A673 (cell line): ENCODE data around the gene SCAI. TPM values are rescaled to one million over a fixed set of nuclear protein-coding genes. Genes with fewer than 3 reads are reported as not detected.

Experiments used
- BruUV-seq: library from RNA; stranded (reverse); fragments of 400-500 nt; replicated peaks from 2 replicates; lab custom pipeline; 2021; lab: Mats Ljungman, UMichigan
- CTCF ChIA-PET: fragments of 300-600 bp; sonication (Branson Sonifier 250); formaldehyde crosslinking; loops from one replicate; lab custom pipeline; 2022; ENCODE audit warnings: antibody characterized with exemption; lab: Charles Lee
- POLR2A ChIA-PET: fragments of 300-600 bp; sonication (Branson Sonifier 250); formaldehyde crosslinking; loops from one replicate; lab custom pipeline; 2022; ENCODE audit warnings: antibody characterized with exemption; ENCODE audit not compliant: low non-redundant PET; lab: Charles Lee
- DNase-seq: peaks from one replicate; pipeline ENCODE4 v3.0.0-alpha.2; 2015; ENCODE audit warnings: low spot score
- H3K27ac ChIP-seq: fragments of 200-600 bp; sonication (generic); 2 replicates; pipeline ENCODE4 v1.5.1; 2016; ENCODE audit warnings: mixed run types, low read depth, mild to moderate bottlenecking, mixed read lengths, antibody characterized with exemption, low read length; ENCODE audit not compliant: poor library complexity, severe bottlenecking
- H3K27me3 ChIP-seq: fragments of 200-600 bp; sonication (generic); replicated peaks from 2 replicates; pipeline ENCODE4 v1.6.1; 2017; ENCODE audit warnings: mixed run types, low read depth, mild to moderate bottlenecking, mixed read lengths, antibody characterized with exemption, low read length; ENCODE audit not compliant: insufficient read depth, poor library complexity
- H3K36me3 ChIP-seq: fragments of 200-600 bp; sonication (generic); 2 replicates; pipeline ENCODE4 v1.6.1; 2016; ENCODE audit warnings: mixed run types, mild to moderate bottlenecking, mixed read lengths, antibody characterized with exemption, low read length; ENCODE audit not compliant: insufficient read depth, poor library complexity, severe bottlenecking
- H3K4me1 ChIP-seq: fragments of 200-600 bp; sonication (generic); 2 replicates; pipeline ENCODE4 v1.6.1; 2017; ENCODE audit warnings: mixed run types, mild to moderate bottlenecking, mixed read lengths, antibody characterized with exemption, low read length; ENCODE audit not compliant: insufficient read depth, poor library complexity, severe bottlenecking
- H3K4me3 ChIP-seq: fragments of 200-600 bp; sonication (generic); 2 replicates; pipeline ENCODE4 v1.5.1; 2016; ENCODE audit warnings: low read depth, mixed run types, mild to moderate bottlenecking, mixed read lengths, low read length; ENCODE audit not compliant: poor library complexity, severe bottlenecking
- H3K9me3 ChIP-seq: fragments of 200-600 bp; sonication (generic); 2 replicates; pipeline ENCODE4 v1.6.1; 2016; ENCODE audit warnings: mixed run types, low read depth, mild to moderate bottlenecking, mixed read lengths, antibody characterized with exemption, low read length; ENCODE audit not compliant: poor library complexity, severe bottlenecking
- EZH2 ChIP-seq: fragments of 200-600 bp; sonication (generic); IDR thresholded peaks from 2 replicates; pipeline ENCODE4 v1.6.1; 2017; ENCODE audit warnings: borderline replicate concordance, low read depth, mild to moderate bottlenecking, mixed read lengths, antibody characterized with exemption, low read length; ENCODE audit not compliant: poor library complexity, severe bottlenecking
- intact Hi-C: fragments of 100-400 bp; cut with micrococcal nuclease; formaldehyde crosslinking; loops from one replicate; pipeline ENCODE4 v1.10.0; 2022; ENCODE audit not compliant: unreplicated experiment
- total RNA-seq: library from RNA; stranded (reverse); gene quantifications from 2 replicates; pipeline ENCODE4 v1.2.3, GENCODE V29; 2021
- TF ChIP-seq, protein P1 (sequence below): fragments of 300-800, 200-600 bp; sonication (generic); conservative IDR thresholded peaks from 2 replicates; pipeline ENCODE4 v1.5.1; 2017; ENCODE audit warnings: low read depth, mild to moderate bottlenecking, antibody characterized with exemption, low read length, moderate library complexity, mixed read lengths

SCAI gene
- total RNA-seq, 1 experiment from 2014 or later: 14.1 TPM

DNA sequence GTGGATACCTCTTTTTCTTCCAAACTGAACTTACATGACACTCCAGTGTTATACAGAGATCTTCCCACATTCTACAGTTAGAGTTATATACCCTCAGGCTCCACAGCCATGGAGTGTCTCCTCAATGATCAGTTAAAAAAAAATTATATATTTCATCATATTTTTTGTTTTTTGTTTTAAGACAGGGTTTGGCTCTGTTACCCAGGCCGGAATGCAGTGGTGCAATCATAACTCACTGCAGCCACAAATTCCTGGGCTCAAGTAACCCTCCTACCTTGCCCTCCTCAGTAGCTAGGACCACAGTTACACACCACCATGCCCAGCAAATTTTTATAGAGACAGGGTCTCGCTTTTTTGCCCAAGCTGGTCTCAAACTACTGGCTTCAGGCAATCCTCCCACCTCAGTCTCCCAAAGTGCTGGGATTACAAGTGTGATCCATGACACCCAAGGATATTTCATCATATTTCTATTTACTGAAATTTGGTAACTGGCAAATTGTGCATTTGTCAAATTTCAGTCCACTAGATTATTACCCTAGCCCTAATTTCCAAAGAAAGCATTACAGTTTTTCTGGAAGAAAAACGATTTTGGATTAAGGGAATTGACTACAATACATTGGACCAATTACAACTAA lies 18.1 kb upstream of the SCAI start:
- H3K36me3 ChIP-seq: peaks cover 7% of the 10 kb centered on the region
- no peaks in the 10 kb centered on the region for H3K27me3 ChIP-seq
- no peak overlapping the region for H3K4me3 ChIP-seq
- DNase-seq: no peak
- ChIA-PET POLR2A (no interaction called here), CTCF (interaction anchor here (0.6 kb wide), 1 partner anchor 16 kb away, joined by 3 read pairs; no protein-coding TSS in a partner anchor)
- intact Hi-C loops: no loop called here
- no peak overlapping the region for H3K27ac ChIP-seq
- no peaks in the 10 kb centered on the region for H3K4me1 ChIP-seq
- no peaks in the 10 kb centered on the region for H3K9me3 ChIP-seq
- BruUV-seq: no TSS peak
- TF ChIP-seq EZH2: no peak
- TF ChIP-seq, protein P1, sequence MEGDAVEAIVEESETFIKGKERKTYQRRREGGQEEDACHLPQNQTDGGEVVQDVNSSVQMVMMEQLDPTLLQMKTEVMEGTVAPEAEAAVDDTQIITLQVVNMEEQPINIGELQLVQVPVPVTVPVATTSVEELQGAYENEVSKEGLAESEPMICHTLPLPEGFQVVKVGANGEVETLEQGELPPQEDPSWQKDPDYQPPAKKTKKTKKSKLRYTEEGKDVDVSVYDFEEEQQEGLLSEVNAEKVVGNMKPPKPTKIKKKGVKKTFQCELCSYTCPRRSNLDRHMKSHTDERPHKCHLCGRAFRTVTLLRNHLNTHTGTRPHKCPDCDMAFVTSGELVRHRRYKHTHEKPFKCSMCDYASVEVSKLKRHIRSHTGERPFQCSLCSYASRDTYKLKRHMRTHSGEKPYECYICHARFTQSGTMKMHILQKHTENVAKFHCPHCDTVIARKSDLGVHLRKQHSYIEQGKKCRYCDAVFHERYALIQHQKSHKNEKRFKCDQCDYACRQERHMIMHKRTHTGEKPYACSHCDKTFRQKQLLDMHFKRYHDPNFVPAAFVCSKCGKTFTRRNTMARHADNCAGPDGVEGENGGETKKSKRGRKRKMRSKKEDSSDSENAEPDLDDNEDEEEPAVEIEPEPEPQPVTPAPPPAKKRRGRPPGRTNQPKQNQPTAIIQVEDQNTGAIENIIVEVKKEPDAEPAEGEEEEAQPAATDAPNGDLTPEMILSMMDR: no peak

DNA sequence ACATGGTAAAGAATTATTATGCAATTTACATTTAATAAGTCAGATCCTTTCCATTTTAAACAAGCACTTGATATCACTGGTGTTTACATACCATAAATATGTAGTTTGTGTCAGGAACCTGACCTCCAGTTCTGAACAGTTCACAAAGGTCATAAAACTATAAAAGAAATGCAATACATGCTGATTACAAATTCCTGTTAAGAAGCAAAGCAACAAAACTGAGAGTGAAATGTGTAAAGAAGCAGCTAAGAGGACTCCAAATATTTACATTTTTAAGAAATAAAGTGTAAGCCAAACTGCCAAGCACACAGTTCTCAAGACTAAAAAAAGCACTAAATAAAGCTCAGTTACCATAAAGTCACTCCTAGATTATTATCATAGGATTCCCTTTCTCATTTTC lies 17.4 kb upstream of the SCAI start:
- ChIA-PET POLR2A (no interaction called here), CTCF (no interaction called here)
- BruUV-seq: no TSS peak
- Histone ChIP-seq H3K27ac (no peak overlapping the region), H3K4me3 (no peak overlapping the region), H3K9me3 (no peaks in the 10 kb centered on the region), H3K4me1 (no peaks in the 10 kb centered on the region), H3K27me3 (no peaks in the 10 kb centered on the region), H3K36me3 (peaks cover 7% of the 10 kb centered on the region)
- no peak for TF ChIP-seq EZH2
- TF ChIP-seq, protein P1: no peak
- DNase-seq: no peak
- intact Hi-C loops: no loop called here

DNA sequence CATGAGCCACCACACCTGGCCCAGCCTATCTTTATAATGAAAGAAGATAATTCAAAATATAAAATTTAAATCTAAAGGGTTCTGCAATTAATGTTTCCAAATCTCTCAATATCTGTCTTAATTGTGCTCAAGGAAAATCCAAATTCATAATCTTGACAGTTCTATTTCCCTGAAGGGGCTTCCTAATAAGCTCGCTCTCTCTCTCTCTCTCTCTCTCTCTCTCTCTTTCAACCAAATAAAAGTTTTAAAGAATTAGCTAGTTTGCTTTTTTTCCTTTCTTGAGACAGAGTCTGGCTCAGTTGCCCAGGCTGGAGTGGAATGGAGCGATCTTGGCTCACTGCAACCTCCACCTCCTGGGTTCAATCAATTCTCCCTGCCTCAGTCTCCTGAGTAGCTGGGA lies 13.2 kb upstream of the SCAI start:
- Histone ChIP-seq H3K36me3 (peaks cover 26% of the 10 kb centered on the region), H3K27ac (no peak overlapping the region), H3K27me3 (no peaks in the 10 kb centered on the region), H3K9me3 (no peaks in the 10 kb centered on the region), H3K4me1 (no peaks in the 10 kb centered on the region), H3K4me3 (no peak overlapping the region)
- no peak for TF ChIP-seq EZH2
- TF ChIP-seq, protein P1: no peak
- no TSS peak for BruUV-seq
- intact Hi-C loops: no loop called here
- POLR2A ChIA-PET: no interaction called here
- CTCF ChIA-PET: no interaction called here
- no peak for DNase-seq
